Mucosa of descending colon (tissue), 3 donors: Measurements from ENCODE around the gene BICD2. TPM values are rescaled to one million over a fixed set of nuclear protein-coding genes. Genes with fewer than 3 reads are reported as not detected.
A peak's percentile ranks its signal among the peaks of the same experiment; 100 is the strongest.

ENCODE experiments used
- ATAC-seq: fragments of 200-7000 bp; cut with Tn5 transposase; one replicate; pipeline ENCODE4 v1.9.1; 2020; ENCODE audit warnings: mild to moderate bottlenecking, moderate library complexity
- DNase-seq, 3 donors: peaks; one replicate each; pipeline ENCODE4 v3.0.0-alpha.2; 2020
- H3K36me3 ChIP-seq: fragments of 200-600 bp; one replicate; pipeline ENCODE4 v1.8.0; 2021; ENCODE audit warnings: low read depth, mild to moderate bottlenecking
- H3K4me1 ChIP-seq: fragments of 200-600 bp; one replicate; pipeline ENCODE4 v1.8.0; 2021; ENCODE audit warnings: low read depth, mild to moderate bottlenecking
- H3K4me3 ChIP-seq: fragments of 200-600 bp; one replicate; pipeline ENCODE4 v1.8.0; 2021; ENCODE audit warnings: mild to moderate bottlenecking
- H3K9me3 ChIP-seq: fragments of 200-600 bp; one replicate; pipeline ENCODE4 v1.8.0; 2021; ENCODE audit warnings: mild to moderate bottlenecking
- CTCF ChIP-seq: fragments of 200-600 bp; IDR thresholded peaks from one replicate; pipeline ENCODE4 v1.8.0; 2022; ENCODE audit warnings: antibody characterized with exemption, mild to moderate bottlenecking
- intact Hi-C, 2 donors: fragments of 100-400 bp; cut with DNase I in 1 of 2; cut with micrococcal nuclease in 1 of 2; formaldehyde crosslinking; loops; one replicate each; pipeline versions ENCODE4 v1.11.0 to v1.11.1; 2022; cut with DNase I, micrococcal nuclease
- total RNA-seq, 3 donors: library from RNA; stranded (reverse); fragmentation: NEBNext Ultra II Directional in 2 of 3; extraction: Animal tissue kit (Norgen Biotek cat#: 25700) in 2 of 3; gene quantifications; one replicate each; pipeline versions ENCODE4 v1.2.1 to v1.2.4, GENCODE V29; 2021 to 2023
- donor health status: DM: no; HTN: no; CAD: no; lungs with moderate emphysema.
- donor health status: DM: no; HTN: no; CAD: no.
- donor health status: DM: no; HTN: yes; CAD: no.

Gene BICD2
- total RNA-seq, 3 donors from 2014 or later = 6.8 to 36.1 (median 8.6) TPM

DNA sequence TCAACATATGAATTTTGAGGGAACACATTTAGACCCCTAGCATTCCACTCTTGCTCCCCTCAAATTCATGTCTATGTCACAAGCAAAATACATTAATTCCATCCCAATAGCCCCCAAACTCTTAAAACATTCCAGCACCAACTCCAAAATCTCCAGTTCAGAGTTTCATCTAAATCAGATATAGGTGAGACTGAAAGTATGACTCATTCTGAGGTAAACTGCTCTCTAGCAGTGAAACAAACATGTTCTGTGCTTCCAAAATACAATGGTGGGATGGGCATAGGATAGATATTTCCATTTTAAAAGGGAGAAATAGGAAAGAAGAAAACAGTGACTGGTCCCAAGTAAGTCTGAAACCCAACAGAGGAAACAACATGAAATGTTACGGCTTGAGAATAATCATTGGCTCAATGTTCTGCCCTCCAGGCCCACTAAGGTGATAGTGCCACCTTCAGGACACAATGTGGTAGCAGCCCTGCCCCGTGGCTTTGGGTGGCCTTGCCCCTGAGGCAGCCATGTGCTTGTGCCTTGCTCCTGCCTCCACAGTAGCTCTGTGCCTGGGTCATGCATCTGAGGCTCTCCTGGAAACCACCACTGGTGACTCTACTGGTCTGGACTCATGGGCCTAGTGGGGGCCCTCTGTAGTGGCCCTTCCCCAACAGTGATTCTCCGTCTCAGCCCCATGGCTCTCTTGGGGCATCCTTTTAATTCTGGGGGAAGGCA lies 58.3 kb downstream of the BICD2 start:
- intact Hi-C loops = no loop called here
- no peaks in the 10 kb centered on the region for H3K4me1 ChIP-seq
- no peak for TF ChIP-seq CTCF
- ATAC-seq = peak; percentile 74
- no peaks in the 10 kb centered on the region for H3K9me3 ChIP-seq
- no peaks in the 10 kb centered on the region for H3K36me3 ChIP-seq
- no peak for DNase-seq
- no peak overlapping the region for H3K4me3 ChIP-seq

GRCh38 chr9:92704528-92704927 lies 60.1 kb downstream of the BICD2 start:
- no peaks in the 10 kb centered on the region for H3K36me3 ChIP-seq
- intact Hi-C loops = no loop called here
- no peak for ATAC-seq
- no peak overlapping the region for H3K4me3 ChIP-seq
- no peaks in the 10 kb centered on the region for H3K9me3 ChIP-seq
- no peak for TF ChIP-seq CTCF
- H3K4me1 ChIP-seq = no peaks in the 10 kb centered on the region
- DNase-seq = no peak

DNA sequence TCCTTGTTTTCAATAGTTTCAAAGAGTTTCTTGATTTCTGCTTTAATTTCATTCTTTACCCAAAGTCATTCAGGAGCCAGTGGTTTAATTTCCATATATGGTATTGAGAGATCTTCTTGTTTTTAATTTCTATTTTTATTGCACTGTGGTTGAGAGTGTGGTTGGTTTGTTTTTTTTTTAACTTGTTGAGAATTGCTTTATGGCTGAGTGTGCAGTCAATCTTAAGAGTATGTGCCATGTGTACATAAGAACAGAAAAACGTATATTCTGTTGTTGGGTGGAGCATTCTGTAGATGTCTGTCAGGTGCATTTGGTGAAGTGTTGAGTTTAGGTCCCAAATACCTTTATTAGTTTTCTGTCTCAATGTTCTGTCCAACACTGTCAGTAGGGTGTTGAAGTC lies 68.0 kb downstream of the BICD2 start:
- ATAC-seq = no peak
- H3K9me3 ChIP-seq = peaks cover 19% of the 10 kb centered on the region
- no peak for TF ChIP-seq CTCF
- no peaks in the 10 kb centered on the region for H3K4me1 ChIP-seq
- no peak for DNase-seq
- no peaks in the 10 kb centered on the region for H3K36me3 ChIP-seq
- H3K4me3 ChIP-seq = no peak overlapping the region
- intact Hi-C loops = no loop called here

DNA sequence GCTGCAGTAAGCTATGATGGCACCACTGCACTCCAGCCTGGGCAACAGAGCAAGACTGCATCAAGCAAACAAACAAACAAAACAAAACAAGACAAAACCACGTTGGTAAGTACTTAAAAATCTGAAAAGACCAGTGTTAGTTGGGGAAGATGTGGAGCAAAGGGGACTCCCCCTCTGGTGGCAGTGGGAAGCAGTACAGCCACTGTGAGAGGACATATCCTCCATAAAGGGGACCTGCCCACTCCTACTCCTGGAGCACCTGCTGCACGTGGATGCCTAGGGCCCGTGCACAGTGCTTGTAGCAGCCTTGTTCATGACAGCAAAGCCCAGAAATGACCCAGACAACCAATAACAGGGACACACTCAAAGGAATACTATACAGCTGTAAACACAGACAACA lies 77.7 kb downstream of the BICD2 start:
- no peak for ATAC-seq
- Histone ChIP-seq H3K4me3 (no peak overlapping the region), H3K4me1 (no peaks in the 10 kb centered on the region), H3K9me3 (peaks cover 6% of the 10 kb centered on the region), H3K36me3 (no peaks in the 10 kb centered on the region)
- no peak for TF ChIP-seq CTCF
- intact Hi-C loops = no loop called here
- DNase-seq = no peak

DNA sequence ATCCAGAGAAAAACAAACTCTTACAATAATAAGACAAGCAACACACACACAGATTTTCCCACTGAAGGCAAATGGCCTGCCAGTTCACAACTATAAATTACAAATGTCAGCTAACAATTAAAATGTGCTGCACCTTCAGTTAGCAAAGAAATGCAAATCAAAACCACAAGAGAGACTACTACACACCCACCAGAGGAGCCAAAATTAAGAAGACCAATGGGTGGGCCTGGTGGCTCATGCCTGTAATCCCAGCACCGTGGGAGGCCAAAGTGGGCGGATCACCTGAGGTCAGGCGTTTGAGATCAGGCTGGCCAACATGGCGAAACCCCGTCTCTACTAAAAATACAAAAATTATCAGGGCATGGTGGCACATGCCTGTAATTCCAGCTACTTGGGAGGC lies 79.6 kb downstream of the BICD2 start:
- intact Hi-C loops = no loop called here
- H3K9me3 ChIP-seq = no peaks in the 10 kb centered on the region
- no peak for ATAC-seq
- DNase-seq = no peak
- no peak for TF ChIP-seq CTCF
- H3K4me1 ChIP-seq = no peaks in the 10 kb centered on the region
- H3K4me3 ChIP-seq = no peak overlapping the region
- no peaks in the 10 kb centered on the region for H3K36me3 ChIP-seq

GRCh38 chr9:92682269-92682668 lies 82.4 kb downstream of the BICD2 start:
- Histone ChIP-seq H3K9me3 (no peaks in the 10 kb centered on the region), H3K4me3 (no peak overlapping the region), H3K36me3 (no peaks in the 10 kb centered on the region), H3K4me1 (no peaks in the 10 kb centered on the region)
- intact Hi-C loops = no loop called here
- TF ChIP-seq CTCF = no peak
- DNase-seq (no peak), ATAC-seq (no peak)
